IPS-18a (cell line): Measurements from ENCODE around the gene NAV2.

Experiments
- H3K27ac ChIP-seq: one replicate; pipeline ENCODE4 v1.5.1; 2013; ENCODE audit warnings: low read length
- H3K27me3 ChIP-seq: one replicate; pipeline ENCODE4 v1.6.1; 2013; ENCODE audit warnings: mild to moderate bottlenecking, low read length; ENCODE audit not compliant: control insufficient read depth, insufficient read depth
- H3K36me3 ChIP-seq: one replicate; pipeline ENCODE4 v1.6.1; 2013; ENCODE audit warnings: low read depth, low read length; ENCODE audit not compliant: control insufficient read depth
- H3K4me1 ChIP-seq: one replicate; pipeline ENCODE4 v1.6.1; 2013; ENCODE audit warnings: low read depth, low read length; ENCODE audit not compliant: control insufficient read depth
- H3K4me3 ChIP-seq: one replicate; pipeline ENCODE4 v1.5.1; 2013; ENCODE audit warnings: low read length
- H3K9ac ChIP-seq: one replicate; pipeline ENCODE4 v1.6.1; 2013; ENCODE audit warnings: mild to moderate bottlenecking, low read length, moderate library complexity
- H3K9me3 ChIP-seq: one replicate; pipeline ENCODE4 v1.6.1; 2013; ENCODE audit warnings: low read depth, low read length; ENCODE audit not compliant: control insufficient read depth

The NAV2 gene

DNA sequence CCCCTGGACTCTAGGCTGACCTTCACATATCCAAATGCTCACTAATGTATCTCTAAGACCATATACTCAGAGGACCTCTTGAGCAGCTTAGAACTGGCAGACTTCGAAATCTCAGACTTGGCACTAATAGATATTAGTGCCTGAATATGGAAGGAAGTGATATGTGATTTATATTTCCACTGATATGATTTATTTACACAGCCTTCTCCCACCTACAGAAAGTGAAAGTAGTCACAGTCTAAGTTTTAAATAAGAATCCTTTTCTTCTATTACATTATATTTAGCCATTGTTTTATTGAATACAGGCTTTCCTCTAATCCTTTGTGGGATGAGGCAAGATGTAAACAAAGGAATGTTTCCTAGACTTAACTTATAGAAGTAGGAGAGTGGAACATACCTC, 6.7 kb upstream of the NAV2 start:
- peaks cover 11% of the 10 kb centered on the region for H3K27me3 ChIP-seq
- H3K9me3 ChIP-seq, result no peaks in the 10 kb centered on the region
- peaks cover 6% of the 10 kb centered on the region for H3K4me1 ChIP-seq
- H3K36me3 ChIP-seq, result no peaks in the 10 kb centered on the region
- no peak overlapping the region for H3K4me3 ChIP-seq
- no peak overlapping the region for H3K27ac ChIP-seq
- H3K9ac ChIP-seq, result no peak overlapping the region

DNA sequence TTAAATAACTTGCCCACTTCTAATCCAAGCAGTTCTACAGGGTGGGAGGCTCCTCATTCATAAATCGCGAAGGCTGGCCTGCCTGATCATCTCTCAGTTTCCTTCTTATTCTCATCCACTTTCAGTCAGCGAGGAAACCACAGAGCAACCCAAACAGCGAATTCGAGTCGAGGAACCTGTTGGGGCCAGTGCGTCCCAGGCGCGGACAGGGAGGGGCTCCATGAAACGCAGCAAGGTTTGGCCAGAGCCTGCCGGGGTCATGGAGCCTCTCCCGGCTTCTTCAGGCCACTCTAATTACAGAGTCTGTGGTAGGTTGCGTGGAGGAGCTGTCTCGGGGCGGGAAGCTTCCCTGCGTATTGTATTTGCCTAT, 741 bp upstream of the NAV2 start:
- peaks cover 4% of the 10 kb centered on the region for H3K4me1 ChIP-seq
- no peaks in the 10 kb centered on the region for H3K9me3 ChIP-seq
- H3K27ac ChIP-seq, result peak overlapping the region; percentile 86
- peak overlapping the region; percentile 67 for H3K4me3 ChIP-seq
- H3K27me3 ChIP-seq, result peaks cover 56% of the 10 kb centered on the region
- H3K9ac ChIP-seq, result peak overlapping the region; percentile 73
- H3K36me3 ChIP-seq, result no peaks in the 10 kb centered on the region

- Histone ChIP-seq H3K9ac (no peak overlapping the region), H3K4me1 (peaks cover 4% of the 10 kb centered on the region), H3K4me3 (peak overlapping the region; percentile 57), H3K36me3 (no peaks in the 10 kb centered on the region), H3K27me3 (peaks cover 56% of the 10 kb centered on the region), H3K9me3 (no peaks in the 10 kb centered on the region), H3K27ac (no peak overlapping the region)
Measured at GRCh38 chr11:19713196-19714021, 772 bp downstream of the NAV2 start.

- Histone ChIP-seq H3K4me1 (peaks cover 4% of the 10 kb centered on the region), H3K9ac (no peak overlapping the region), H3K36me3 (no peaks in the 10 kb centered on the region), H3K4me3 (peak overlapping the region; percentile 57), H3K9me3 (no peaks in the 10 kb centered on the region), H3K27ac (no peak overlapping the region), H3K27me3 (peaks cover 56% of the 10 kb centered on the region)
Measured at GRCh38 chr11:19714022-19714386, 1.4 kb downstream of the NAV2 start.

- no peak overlapping the region for H3K9ac ChIP-seq
- peaks cover 56% of the 10 kb centered on the region for H3K27me3 ChIP-seq
- H3K36me3 ChIP-seq, result no peaks in the 10 kb centered on the region
- H3K27ac ChIP-seq, result no peak overlapping the region
- H3K9me3 ChIP-seq, result no peaks in the 10 kb centered on the region
- peak overlapping the region; percentile 57 for H3K4me3 ChIP-seq
- peaks cover 4% of the 10 kb centered on the region for H3K4me1 ChIP-seq
Measured at GRCh38 chr11:19714387-19715363, 2.0 kb downstream of the NAV2 start.

- no peak overlapping the region for H3K27ac ChIP-seq
- no peak overlapping the region for H3K9ac ChIP-seq
- H3K9me3 ChIP-seq, result no peaks in the 10 kb centered on the region
- peaks cover 51% of the 10 kb centered on the region for H3K27me3 ChIP-seq
- no peaks in the 10 kb centered on the region for H3K36me3 ChIP-seq
- H3K4me3 ChIP-seq, result no peak overlapping the region
- H3K4me1 ChIP-seq, result peaks cover 4% of the 10 kb centered on the region
Measured at GRCh38 chr11:19715373-19715772, 2.7 kb downstream of the NAV2 start.

- peaks cover 32% of the 10 kb centered on the region for H3K27me3 ChIP-seq
- H3K36me3 ChIP-seq, result no peaks in the 10 kb centered on the region
- H3K27ac ChIP-seq, result no peak overlapping the region
- H3K4me1 ChIP-seq, result peaks cover 4% of the 10 kb centered on the region
- no peaks in the 10 kb centered on the region for H3K9me3 ChIP-seq
- H3K4me3 ChIP-seq, result no peak overlapping the region
- H3K9ac ChIP-seq, result no peak overlapping the region
Measured at GRCh38 chr11:19718051-19718450, 5.4 kb downstream of the NAV2 start.

- H3K4me1 ChIP-seq, result peaks cover 4% of the 10 kb centered on the region
- H3K27ac ChIP-seq, result no peak overlapping the region
Measured at GRCh38 chr11:19718951-19719350, 6.3 kb downstream of the NAV2 start.

DNA sequence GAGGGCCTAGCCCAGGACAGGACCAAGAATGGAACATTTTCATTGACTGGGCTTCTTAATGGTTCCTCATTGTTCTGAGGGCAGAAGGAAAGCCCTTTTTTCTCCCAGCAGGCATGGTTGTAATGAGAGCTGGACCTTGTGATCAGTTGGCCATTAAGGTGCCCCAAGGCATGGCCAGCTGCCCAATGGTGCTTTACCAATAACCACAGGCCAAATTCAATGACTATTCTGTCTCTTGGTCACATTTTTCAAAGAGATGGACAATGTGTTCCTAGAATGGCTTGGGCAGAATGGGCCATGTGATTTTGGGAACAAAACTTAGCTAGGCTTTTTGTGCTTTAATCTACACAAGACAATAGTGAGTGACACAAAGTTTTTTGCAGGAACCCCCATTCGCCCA, 7.3 kb downstream of the NAV2 start:
- no peaks in the 10 kb centered on the region for H3K4me1 ChIP-seq
- H3K9ac ChIP-seq, result no peak overlapping the region
- H3K27me3 ChIP-seq, result peaks cover 13% of the 10 kb centered on the region
- H3K36me3 ChIP-seq, result no peaks in the 10 kb centered on the region
- H3K27ac ChIP-seq, result no peak overlapping the region
- no peak overlapping the region for H3K4me3 ChIP-seq
- no peaks in the 10 kb centered on the region for H3K9me3 ChIP-seq

More at GRCh38 chr11:19718951-19719350, 6.3 kb downstream of the NAV2 start:
- Histone ChIP-seq H3K27me3 (peaks cover 23% of the 10 kb centered on the region), H3K4me3 (no peak overlapping the region), H3K9ac (no peak overlapping the region), H3K36me3 (no peaks in the 10 kb centered on the region), H3K9me3 (no peaks in the 10 kb centered on the region)

- H3K9me3 ChIP-seq, result no peaks in the 10 kb centered on the region
- no peaks in the 10 kb centered on the region for H3K36me3 ChIP-seq
- H3K4me1 ChIP-seq, result no peaks in the 10 kb centered on the region
- H3K9ac ChIP-seq, result no peak overlapping the region
- H3K27ac ChIP-seq, result no peak overlapping the region
- H3K27me3 ChIP-seq, result peaks cover under 1% of the 10 kb centered on the region
- no peak overlapping the region for H3K4me3 ChIP-seq
Measured at GRCh38 chr11:19721176-19721575, 8.5 kb downstream of the NAV2 start.

- H3K36me3 ChIP-seq, result no peaks in the 10 kb centered on the region
- no peaks in the 10 kb centered on the region for H3K9me3 ChIP-seq
- H3K4me1 ChIP-seq, result no peaks in the 10 kb centered on the region
- H3K27ac ChIP-seq, result no peak overlapping the region
- no peaks in the 10 kb centered on the region for H3K27me3 ChIP-seq
- no peak overlapping the region for H3K4me3 ChIP-seq
- H3K9ac ChIP-seq, result no peak overlapping the region
Measured at GRCh38 chr11:19722702-19723101, 10.1 kb downstream of the NAV2 start.
